ENCODE data around the gene ZNF785. TPM values are rescaled to one million over a fixed set of nuclear protein-coding genes. Genes with fewer than 3 reads are reported as not detected.
A peak's percentile ranks its signal among the peaks of the same experiment; 100 is the strongest.

Gene ZNF785
- total and polyA plus RNA-seq, 2 of the 13 experiments (the other 11 are each of a cell fraction or from before 2014, with no cell fraction given): 0.01 TPM; not detected in 1

DNA sequence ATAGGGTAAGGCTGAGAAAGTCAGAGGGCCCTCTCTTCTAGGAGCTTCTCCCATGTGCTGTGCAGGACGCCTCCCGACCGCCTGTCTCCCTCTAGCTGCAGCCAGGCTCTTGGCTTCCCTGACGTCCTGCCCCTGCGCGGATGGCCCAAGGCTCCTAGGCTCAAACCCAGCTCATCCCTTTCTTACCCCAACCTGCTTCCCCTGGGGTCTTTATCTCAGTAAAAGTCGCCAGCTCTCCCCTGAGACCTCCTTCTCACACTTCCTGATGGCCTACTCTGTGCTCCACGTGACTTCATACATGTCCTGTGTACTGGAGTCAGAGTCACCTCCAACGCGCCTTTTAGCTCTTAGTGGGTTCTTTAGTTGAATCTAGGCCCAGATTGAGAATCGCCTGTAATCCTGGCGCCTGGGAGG is 49.7 kb downstream of the ZNF785 start (continued):
- peak in 1 of 2 experiments; percentile 5; a peak in 1 of 4 replicates for TF ChIP-seq EP300 (IDR thresholded peaks at IDR 0.05; ENCODE audit: low read depth in 2 of 2, low read length in 2 of 2)
- TF ChIP-seq EP300 (CRISPR knock-in tag; IDR thresholded peaks at IDR 0.05; ENCODE audit: borderline replicate concordance): no peak
- TF ChIP-seq, protein P1, sequence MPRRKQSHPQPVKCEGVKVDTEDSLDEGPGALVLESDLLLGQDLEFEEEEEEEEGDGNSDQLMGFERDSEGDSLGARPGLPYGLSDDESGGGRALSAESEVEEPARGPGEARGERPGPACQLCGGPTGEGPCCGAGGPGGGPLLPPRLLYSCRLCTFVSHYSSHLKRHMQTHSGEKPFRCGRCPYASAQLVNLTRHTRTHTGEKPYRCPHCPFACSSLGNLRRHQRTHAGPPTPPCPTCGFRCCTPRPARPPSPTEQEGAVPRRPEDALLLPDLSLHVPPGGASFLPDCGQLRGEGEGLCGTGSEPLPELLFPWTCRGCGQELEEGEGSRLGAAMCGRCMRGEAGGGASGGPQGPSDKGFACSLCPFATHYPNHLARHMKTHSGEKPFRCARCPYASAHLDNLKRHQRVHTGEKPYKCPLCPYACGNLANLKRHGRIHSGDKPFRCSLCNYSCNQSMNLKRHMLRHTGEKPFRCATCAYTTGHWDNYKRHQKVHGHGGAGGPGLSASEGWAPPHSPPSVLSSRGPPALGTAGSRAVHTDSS (CRISPR knock-in tag; conservative IDR thresholded peaks at IDR 0.05): no peak
- no peak for TF ChIP-seq ZBTB42 (CRISPR knock-in tag; IDR thresholded peaks at IDR 0.05)
- TF ChIP-seq, protein P2, sequence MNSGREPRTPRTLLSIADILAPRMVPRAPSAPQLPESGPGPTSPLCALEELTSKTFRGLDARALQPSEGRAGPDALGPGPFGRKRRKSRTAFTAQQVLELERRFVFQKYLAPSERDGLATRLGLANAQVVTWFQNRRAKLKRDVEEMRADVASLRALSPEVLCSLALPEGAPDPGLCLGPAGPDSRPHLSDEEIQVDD (CRISPR knock-in tag; IDR thresholded peaks at IDR 0.05; ENCODE audit: borderline replicate concordance): peak; percentile 84; the same call in 1 of the 2 replicates
- no peak for TF ChIP-seq CHD4 (IDR thresholded peaks at IDR 0.05; ENCODE audit: borderline replicate concordance, low read length)
- TF ChIP-seq ZNF251 (CRISPR knock-in tag; IDR thresholded peaks at IDR 0.05): peak; percentile 93; the same call in 1 of the 2 replicates
- TF ChIP-seq, protein P3, sequence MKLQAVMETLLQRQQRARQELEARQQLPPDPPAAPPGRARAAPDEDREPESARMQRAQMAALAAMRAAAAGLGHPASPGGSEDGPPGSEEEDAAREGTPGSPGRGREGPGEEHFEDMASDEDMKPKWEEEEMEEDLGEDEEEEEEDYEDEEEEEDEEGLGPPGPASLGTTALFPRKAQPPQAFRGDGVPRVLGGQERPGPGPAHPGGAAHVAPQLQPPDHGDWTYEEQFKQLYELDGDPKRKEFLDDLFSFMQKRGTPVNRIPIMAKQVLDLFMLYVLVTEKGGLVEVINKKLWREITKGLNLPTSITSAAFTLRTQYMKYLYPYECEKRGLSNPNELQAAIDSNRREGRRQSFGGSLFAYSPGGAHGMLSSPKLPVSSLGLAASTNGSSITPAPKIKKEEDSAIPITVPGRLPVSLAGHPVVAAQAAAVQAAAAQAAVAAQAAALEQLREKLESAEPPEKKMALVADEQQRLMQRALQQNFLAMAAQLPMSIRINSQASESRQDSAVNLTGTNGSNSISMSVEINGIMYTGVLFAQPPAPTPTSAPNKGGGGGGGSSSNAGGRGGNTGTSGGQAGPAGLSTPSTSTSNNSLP (IDR thresholded peaks at IDR 0.05; ENCODE audit: low read depth, low read length): no peak
- 0 out of 2 replicates have a peak, but pooled peaks have one; percentile 28 for TF ChIP-seq EED (CRISPR knock-in tag; IDR thresholded peaks at IDR 0.05)
- no peak for TF ChIP-seq CEBPB (IDR thresholded peaks at IDR 0.05; ENCODE audit: borderline replicate concordance, low read depth, low read length)
- TF ChIP-seq ZNF124 (CRISPR knock-in tag; IDR thresholded peaks at IDR 0.05): peak; percentile 73; the same call in 1 of the 2 replicates
- TF ChIP-seq REPIN1 (CRISPR knock-in tag; IDR thresholded peaks at IDR 0.05; ENCODE audit: borderline replicate concordance, low read depth): no peak
- TF ChIP-seq DMAP1 (CRISPR knock-in tag; IDR thresholded peaks at IDR 0.05): no peak
- TF ChIP-seq ZFP82 (CRISPR knock-in tag; IDR thresholded peaks at IDR 0.05; ENCODE audit: borderline replicate concordance): peak; percentile 7; the same call in 1 of the 2 replicates
- TF ChIP-seq, protein P4, sequence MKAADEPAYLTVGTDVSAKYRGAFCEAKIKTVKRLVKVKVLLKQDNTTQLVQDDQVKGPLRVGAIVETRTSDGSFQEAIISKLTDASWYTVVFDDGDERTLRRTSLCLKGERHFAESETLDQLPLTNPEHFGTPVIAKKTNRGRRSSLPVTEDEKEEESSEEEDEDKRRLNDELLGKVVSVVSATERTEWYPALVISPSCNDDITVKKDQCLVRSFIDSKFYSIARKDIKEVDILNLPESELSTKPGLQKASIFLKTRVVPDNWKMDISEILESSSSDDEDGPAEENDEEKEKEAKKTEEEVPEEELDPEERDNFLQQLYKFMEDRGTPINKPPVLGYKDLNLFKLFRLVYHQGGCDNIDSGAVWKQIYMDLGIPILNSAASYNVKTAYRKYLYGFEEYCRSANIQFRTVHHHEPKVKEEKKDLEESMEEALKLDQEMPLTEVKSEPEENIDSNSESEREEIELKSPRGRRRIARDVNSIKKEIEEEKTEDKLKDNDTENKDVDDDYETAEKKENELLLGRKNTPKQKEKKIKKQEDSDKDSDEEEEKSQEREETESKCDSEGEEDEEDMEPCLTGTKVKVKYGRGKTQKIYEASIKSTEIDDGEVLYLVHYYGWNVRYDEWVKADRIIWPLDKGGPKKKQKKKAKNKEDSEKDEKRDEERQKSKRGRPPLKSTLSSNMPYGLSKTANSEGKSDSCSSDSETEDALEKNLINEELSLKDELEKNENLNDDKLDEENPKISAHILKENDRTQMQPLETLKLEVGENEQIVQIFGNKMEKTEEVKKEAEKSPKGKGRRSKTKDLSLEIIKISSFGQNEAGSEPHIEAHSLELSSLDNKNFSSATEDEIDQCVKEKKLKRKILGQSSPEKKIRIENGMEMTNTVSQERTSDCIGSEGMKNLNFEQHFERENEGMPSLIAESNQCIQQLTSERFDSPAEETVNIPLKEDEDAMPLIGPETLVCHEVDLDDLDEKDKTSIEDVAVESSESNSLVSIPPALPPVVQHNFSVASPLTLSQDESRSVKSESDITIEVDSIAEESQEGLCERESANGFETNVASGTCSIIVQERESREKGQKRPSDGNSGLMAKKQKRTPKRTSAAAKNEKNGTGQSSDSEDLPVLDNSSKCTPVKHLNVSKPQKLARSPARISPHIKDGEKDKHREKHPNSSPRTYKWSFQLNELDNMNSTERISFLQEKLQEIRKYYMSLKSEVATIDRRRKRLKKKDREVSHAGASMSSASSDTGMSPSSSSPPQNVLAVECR (CRISPR knock-in tag; IDR thresholded peaks at IDR 0.05; ENCODE audit: borderline replicate concordance): no peak
- no peak for TF ChIP-seq ZNF10 (CRISPR knock-in tag; IDR thresholded peaks at IDR 0.05; ENCODE audit: borderline replicate concordance, low read depth)
- 0 out of 2 replicates have a peak, but pooled peaks have one; percentile 73 for TF ChIP-seq ZNF713 (CRISPR knock-in tag; IDR thresholded peaks at IDR 0.05)
- no peak for TF ChIP-seq ZNF33B (CRISPR knock-in tag; IDR thresholded peaks at IDR 0.05)
- no peak for TF ChIP-seq ZNF33A (CRISPR knock-in tag; IDR thresholded peaks at IDR 0.05; ENCODE audit: borderline replicate concordance)
- TF ChIP-seq, protein P5, sequence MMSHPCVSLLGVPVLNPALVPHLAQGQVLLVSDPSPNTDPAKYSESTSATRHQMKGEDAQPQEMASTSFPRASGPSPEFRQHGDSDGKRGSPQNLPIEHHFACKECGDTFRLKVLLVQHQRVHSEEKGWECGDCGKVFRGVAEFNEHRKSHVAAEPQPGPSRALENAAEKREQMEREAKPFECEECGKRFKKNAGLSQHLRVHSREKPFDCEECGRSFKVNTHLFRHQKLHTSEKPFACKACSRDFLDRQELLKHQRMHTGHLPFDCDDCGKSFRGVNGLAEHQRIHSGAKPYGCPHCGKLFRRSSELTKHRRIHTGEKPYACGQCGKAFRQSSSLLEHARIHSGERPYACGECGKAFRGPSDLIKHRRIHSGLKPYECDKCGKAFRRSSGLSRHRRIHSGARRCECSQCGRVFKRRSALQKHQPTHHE (CRISPR knock-in tag; IDR thresholded peaks at IDR 0.05; ENCODE audit: borderline replicate concordance): peak; percentile 49; the same call in 1 of the 2 replicates
- TF ChIP-seq, protein P6, sequence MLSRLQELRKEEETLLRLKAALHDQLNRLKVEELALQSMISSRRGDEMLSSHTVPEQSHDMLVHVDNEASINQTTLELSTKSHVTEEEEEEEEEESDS (CRISPR knock-in tag; IDR thresholded peaks at IDR 0.05; ENCODE audit: borderline replicate concordance): no peak
